ENCODE measurements around the gene COL5A1. TPM values are rescaled to one million over a fixed set of nuclear protein-coding genes. Genes with fewer than 3 reads are reported as not detected.
"Not testable (repeated sequence)": the region's sequence is repeated elsewhere in the genome, so short reads cannot be mapped to it uniquely, and the experiment has no call there.

The COL5A1 gene
- total RNA-seq, 1 experiment from 2014 or later: 9.5 TPM

DNA sequence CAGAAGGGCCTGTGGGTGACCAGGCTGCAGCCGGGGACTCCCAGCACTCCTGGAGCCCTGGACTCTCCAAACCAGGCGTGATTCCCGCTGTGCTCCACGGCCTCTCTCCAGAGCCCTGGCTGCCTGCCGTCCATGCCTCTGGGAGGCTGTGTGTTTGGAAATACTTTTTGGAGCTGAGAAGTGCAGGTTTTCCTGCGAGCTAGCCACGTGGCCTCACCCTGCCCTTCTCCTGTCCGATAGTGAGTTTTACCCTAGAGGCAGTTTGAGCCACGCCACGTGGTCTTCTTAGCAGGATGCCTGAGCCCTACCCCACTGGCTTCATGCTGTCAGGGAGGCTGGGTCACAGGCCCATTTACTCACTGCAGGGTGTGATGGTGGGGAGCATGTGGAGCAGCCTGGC lies 71.3 kb downstream of the COL5A1 start:
- H3K18ac ChIP-seq (ENCODE audit: insufficient read length, low read depth, low read length): no peak overlapping the region
- Mint-ChIP-seq H3K27ac (no peak overlapping the region), H3K4me1 (no peaks in the 10 kb centered on the region), H3K27me3 (ENCODE audit: low read depth) (no peaks in the 10 kb centered on the region; the same call in none of the 2 replicates), H3K9me3 (peaks cover 24 to 25% of the 10 kb centered on the region in 2 experiments), H3K36me3 (ENCODE audit: insufficient read depth in 1 of 3, low read depth in 3 of 3) (peaks cover 13 to 22% (median 13%) of the 10 kb centered on the region in 3 experiments), H3K4me3 (no peak overlapping the region)
- no peak overlapping the region for H2BK15ac ChIP-seq (ENCODE audit: low read depth, low read length)
- no peaks in the 10 kb centered on the region for H3K79me1 ChIP-seq (ENCODE audit: insufficient read depth, low read depth, low read length, poor library complexity, severe bottlenecking)
- no peak overlapping the region for H2BK12ac ChIP-seq (ENCODE audit: insufficient read length, low read depth, low read length)
- no peak overlapping the region for H2BK5ac ChIP-seq (ENCODE audit: insufficient read length, low read length)
- no peak overlapping the region for H3K9ac ChIP-seq (ENCODE audit: extremely low read depth, insufficient read length, low read length)
- H3K4ac ChIP-seq (ENCODE audit: low read depth, low read length): no peak overlapping the region
- H3K14ac ChIP-seq (ENCODE audit: insufficient read depth, low read length): no peak overlapping the region
- no peak overlapping the region for H3K27ac ChIP-seq (ENCODE audit: insufficient read length, low read depth, low read length)
- H4K91ac ChIP-seq (ENCODE audit: insufficient read length, low read depth, low read length): no peak overlapping the region
- no peaks in the 10 kb centered on the region for H3K79me2 ChIP-seq (ENCODE audit: insufficient read depth, low read length)
- no peak overlapping the region for H2BK20ac ChIP-seq (ENCODE audit: low read depth, low read length, poor library complexity, severe bottlenecking)
- no peak overlapping the region for H4K8ac ChIP-seq (replicated peaks; ENCODE audit: insufficient read length, low read depth, low read length)
- no peak overlapping the region for H3K23ac ChIP-seq (ENCODE audit: insufficient read length, low read depth, low read length)
- no peak overlapping the region for H3T11ph ChIP-seq (ENCODE audit: low read length)
- H2AFZ ChIP-seq (ENCODE audit: low read length): no peak overlapping the region
- H2BK120ac ChIP-seq (ENCODE audit: low read depth, low read length, poor library complexity, severe bottlenecking): no peak overlapping the region
- H4K5ac ChIP-seq (ENCODE audit: insufficient read length, low read depth, low read length): no peak overlapping the region
- no peak overlapping the region for H2AK5ac ChIP-seq (ENCODE audit: insufficient read length, low read length)
- WGBS (ENCODE audit: extremely low coverage, insufficient read length, low lambda C conversion rate): no CpG with 5 or more reads among the region's 10 CpGs
- H3K23me2 ChIP-seq (ENCODE audit: insufficient read length, low read depth, low read length, poor library complexity, severe bottlenecking): no peaks in the 10 kb centered on the region
- DNase-seq: no peak
- no peaks in the 10 kb centered on the region for H3K4me1 ChIP-seq (ENCODE audit: insufficient read depth, low read length)
- H3K56ac ChIP-seq (ENCODE audit: insufficient read length, low read depth, low read length): no peak overlapping the region
- no peak for TF ChIP-seq CTCF (conservative IDR thresholded peaks at IDR 0.05)
- H3K27me3 ChIP-seq (ENCODE audit: insufficient read depth, low read length): no peaks in the 10 kb centered on the region
- no peak overlapping the region for H3K4me2 ChIP-seq (ENCODE audit: insufficient read depth, insufficient read length, low read length)
- no peaks in the 10 kb centered on the region for H3K9me3 ChIP-seq (ENCODE audit: control insufficient read depth, low read depth, low read length)
- H4K20me1 ChIP-seq (ENCODE audit: control insufficient read depth, insufficient read depth, insufficient read length): no peaks in the 10 kb centered on the region

DNA sequence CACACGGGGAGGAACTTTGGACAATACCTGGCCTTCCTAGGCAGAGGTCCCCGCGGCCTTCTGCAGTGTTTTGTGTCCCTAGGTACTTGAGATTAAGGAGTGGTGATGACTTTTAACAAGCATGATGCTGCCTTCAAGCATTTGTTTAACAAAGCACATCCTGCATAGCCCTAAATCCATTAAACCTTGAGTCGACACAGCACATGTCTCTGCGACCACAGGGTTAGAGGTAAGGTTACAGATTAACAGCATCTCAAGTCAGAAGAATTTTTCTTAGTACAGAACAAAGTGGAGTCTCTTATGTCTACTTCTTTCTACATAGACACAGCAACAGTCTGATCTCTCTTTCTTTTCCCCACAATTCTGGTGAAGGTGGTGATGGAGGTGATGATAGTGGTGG lies 73.9 kb downstream of the COL5A1 start:
- H3K27ac Mint-ChIP-seq: peak overlapping the region in 1 of 3 experiments; percentile 64; a peak in 1 of 7 replicates
- peaks cover 19 to 22% of the 10 kb centered on the region in 2 experiments for H3K9me3 Mint-ChIP-seq
- H3K36me3 Mint-ChIP-seq (ENCODE audit: insufficient read depth in 1 of 3, low read depth in 3 of 3): peaks cover 12 to 18% (median 13%) of the 10 kb centered on the region in 3 experiments
- not testable (repeated sequence) for H4K5ac ChIP-seq (ENCODE audit: insufficient read length, low read depth, low read length); H3K27me3 Mint-ChIP-seq (ENCODE audit: low read depth); H3K23ac ChIP-seq (ENCODE audit: insufficient read length, low read depth, low read length); H3K9me3 ChIP-seq (ENCODE audit: control insufficient read depth, low read depth, low read length); H4K91ac ChIP-seq (ENCODE audit: insufficient read length, low read depth, low read length); H2AFZ ChIP-seq (ENCODE audit: low read length); H3T11ph ChIP-seq (ENCODE audit: low read length); H2BK120ac ChIP-seq (ENCODE audit: low read depth, low read length, poor library complexity, severe bottlenecking); H2AK5ac ChIP-seq (ENCODE audit: insufficient read length, low read length); H2BK20ac ChIP-seq (ENCODE audit: low read depth, low read length, poor library complexity, severe bottlenecking); H3K14ac ChIP-seq (ENCODE audit: insufficient read depth, low read length); H3K4ac ChIP-seq (ENCODE audit: low read depth, low read length); H3K4me1 ChIP-seq (ENCODE audit: insufficient read depth, low read length); H3K4me2 ChIP-seq (ENCODE audit: insufficient read depth, insufficient read length, low read length); H3K27ac ChIP-seq (ENCODE audit: insufficient read length, low read depth, low read length); H4K8ac ChIP-seq (replicated peaks; ENCODE audit: insufficient read length, low read depth, low read length); H3K18ac ChIP-seq (ENCODE audit: insufficient read length, low read depth, low read length); DNase-seq; H2BK5ac ChIP-seq (ENCODE audit: insufficient read length, low read length); H3K56ac ChIP-seq (ENCODE audit: insufficient read length, low read depth, low read length); H3K79me1 ChIP-seq (ENCODE audit: insufficient read depth, low read depth, low read length, poor library complexity, severe bottlenecking); H3K27me3 ChIP-seq (ENCODE audit: insufficient read depth, low read length); H3K9ac ChIP-seq (ENCODE audit: extremely low read depth, insufficient read length, low read length); H2BK15ac ChIP-seq (ENCODE audit: low read depth, low read length); H3K4me1 Mint-ChIP-seq; H3K23me2 ChIP-seq (ENCODE audit: insufficient read length, low read depth, low read length, poor library complexity, severe bottlenecking); H2BK12ac ChIP-seq (ENCODE audit: insufficient read length, low read depth, low read length); H3K4me3 Mint-ChIP-seq; H3K79me2 ChIP-seq (ENCODE audit: insufficient read depth, low read length); H4K20me1 ChIP-seq (ENCODE audit: control insufficient read depth, insufficient read depth, insufficient read length)
- no CpG with 5 or more reads among the region's 5 CpGs for WGBS (ENCODE audit: extremely low coverage, insufficient read length, low lambda C conversion rate)
